Brain microvascular endothelial cell (primary cell): Measurements from ENCODE around the gene PDE3A.

Experiments used
- DNase-seq: peaks from one replicate; pipeline ENCODE4 v3.0.0-alpha.2; 2020
- H3K27ac ChIP-seq: fragments of 250-450 bp; sonication (Bioruptor Pico); 2 replicates; pipeline ENCODE4 v1.5.1; 2020; ENCODE audit warnings: mild to moderate bottlenecking, moderate library complexity
- H3K27me3 ChIP-seq: fragments of 250-450 bp; sonication (Bioruptor Pico); replicated peaks from 2 replicates; pipeline ENCODE4 v1.5.1; 2020; ENCODE audit warnings: mild to moderate bottlenecking
- H3K36me3 ChIP-seq: fragments of 250-450 bp; sonication (Bioruptor Pico); replicated peaks from 2 replicates; pipeline ENCODE4 v1.5.1; 2020; ENCODE audit warnings: mild to moderate bottlenecking
- H3K4me3 ChIP-seq: 2 replicates; pipeline ENCODE4 v1.5.1; 2011; ENCODE audit warnings: low read depth, mild to moderate bottlenecking, control low read depth, low read length, moderate library complexity
- in situ Hi-C: cut with HindIII; loops from 2 replicates; pipeline ENCODE4 v1.10.0; 2017; ENCODE audit warnings: low sequenced_read_pairs, low pct_ligation_motif_present
- TF ChIP-seq, protein P1 (sequence below): IDR thresholded peaks from 2 replicates; pipeline ENCODE4 v1.5.1; 2011; ENCODE audit warnings: low read depth, mild to moderate bottlenecking, moderate library complexity, low read length, control low read depth, inconsistent platforms; ENCODE audit errors: missing control alignments

The PDE3A gene

DNA sequence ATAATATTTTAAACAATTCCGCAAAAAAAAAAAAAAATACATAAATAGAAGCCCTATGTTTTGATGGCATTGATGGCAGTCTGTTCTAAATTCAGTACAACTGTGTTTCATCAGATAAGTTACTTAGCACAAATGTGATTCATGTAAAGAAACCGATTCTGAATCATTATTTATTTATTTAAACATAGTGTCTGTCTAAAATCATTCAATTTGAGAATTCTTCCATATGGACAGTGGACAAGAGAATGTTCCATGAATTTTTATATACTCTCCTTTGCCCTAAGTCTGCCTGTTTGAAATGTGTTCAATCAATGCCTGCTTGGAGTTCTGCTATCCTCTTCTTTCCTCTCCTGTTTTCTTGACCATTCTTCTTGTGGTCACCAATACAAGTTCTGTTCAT, 126.5 kb downstream of the PDE3A start:
- no peaks in the 10 kb centered on the region for H3K36me3 ChIP-seq
- no peak for DNase-seq
- H3K27me3 ChIP-seq: no peaks in the 10 kb centered on the region
- in situ Hi-C loops: no loop called here
- TF ChIP-seq, protein P1, sequence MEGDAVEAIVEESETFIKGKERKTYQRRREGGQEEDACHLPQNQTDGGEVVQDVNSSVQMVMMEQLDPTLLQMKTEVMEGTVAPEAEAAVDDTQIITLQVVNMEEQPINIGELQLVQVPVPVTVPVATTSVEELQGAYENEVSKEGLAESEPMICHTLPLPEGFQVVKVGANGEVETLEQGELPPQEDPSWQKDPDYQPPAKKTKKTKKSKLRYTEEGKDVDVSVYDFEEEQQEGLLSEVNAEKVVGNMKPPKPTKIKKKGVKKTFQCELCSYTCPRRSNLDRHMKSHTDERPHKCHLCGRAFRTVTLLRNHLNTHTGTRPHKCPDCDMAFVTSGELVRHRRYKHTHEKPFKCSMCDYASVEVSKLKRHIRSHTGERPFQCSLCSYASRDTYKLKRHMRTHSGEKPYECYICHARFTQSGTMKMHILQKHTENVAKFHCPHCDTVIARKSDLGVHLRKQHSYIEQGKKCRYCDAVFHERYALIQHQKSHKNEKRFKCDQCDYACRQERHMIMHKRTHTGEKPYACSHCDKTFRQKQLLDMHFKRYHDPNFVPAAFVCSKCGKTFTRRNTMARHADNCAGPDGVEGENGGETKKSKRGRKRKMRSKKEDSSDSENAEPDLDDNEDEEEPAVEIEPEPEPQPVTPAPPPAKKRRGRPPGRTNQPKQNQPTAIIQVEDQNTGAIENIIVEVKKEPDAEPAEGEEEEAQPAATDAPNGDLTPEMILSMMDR: no peak
- H3K27ac ChIP-seq: peak overlapping the region; percentile 79
- H3K4me3 ChIP-seq: no peak overlapping the region

DNA sequence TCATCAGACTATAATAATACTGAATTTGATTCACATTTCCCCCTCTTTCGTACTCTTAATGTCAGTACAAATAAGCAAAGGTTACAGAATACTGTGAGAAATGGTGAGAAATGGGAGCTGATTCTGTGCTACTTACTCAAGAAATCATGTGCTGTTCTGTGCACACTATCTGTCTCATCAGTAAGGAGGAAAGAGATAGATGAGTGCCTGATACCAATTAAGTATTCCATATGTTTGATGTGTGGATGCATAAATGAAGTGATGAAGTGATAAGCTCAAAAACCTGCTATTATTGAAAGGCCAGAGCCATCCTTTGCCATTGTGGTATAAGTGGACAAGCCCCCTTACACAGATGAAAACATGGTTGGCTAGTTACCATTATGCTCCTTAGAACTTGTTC, 127.7 kb downstream of the PDE3A start:
- DNase-seq: no peak
- no peaks in the 10 kb centered on the region for H3K27me3 ChIP-seq
- in situ Hi-C loops: no loop called here
- TF ChIP-seq, protein P1: no peak
- no peak overlapping the region for H3K4me3 ChIP-seq
- H3K27ac ChIP-seq: no peak overlapping the region
- H3K36me3 ChIP-seq: no peaks in the 10 kb centered on the region

DNA sequence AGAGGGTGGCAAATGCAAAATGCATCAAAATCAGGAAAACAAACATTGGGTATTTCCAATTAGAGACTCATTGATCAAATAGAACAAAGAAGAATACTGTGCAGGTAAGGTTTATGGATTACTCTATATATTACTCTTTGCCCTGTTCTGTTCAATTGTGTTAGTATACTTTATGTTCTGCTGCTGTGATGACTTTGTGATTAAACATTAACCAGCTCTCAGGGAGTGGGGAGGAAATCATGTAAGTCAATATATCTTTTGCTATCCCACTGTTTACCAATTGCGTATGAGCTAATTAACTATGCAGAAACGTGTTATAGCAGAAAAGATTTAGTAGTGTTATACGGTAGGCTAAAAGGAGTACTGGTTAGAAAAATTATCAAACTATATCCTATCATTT, 129.4 kb downstream of the PDE3A start:
- in situ Hi-C loops: no loop called here
- H3K36me3 ChIP-seq: no peaks in the 10 kb centered on the region
- H3K27me3 ChIP-seq: no peaks in the 10 kb centered on the region
- H3K4me3 ChIP-seq: no peak overlapping the region
- TF ChIP-seq, protein P1: no peak
- no peak overlapping the region for H3K27ac ChIP-seq
- no peak for DNase-seq

DNA sequence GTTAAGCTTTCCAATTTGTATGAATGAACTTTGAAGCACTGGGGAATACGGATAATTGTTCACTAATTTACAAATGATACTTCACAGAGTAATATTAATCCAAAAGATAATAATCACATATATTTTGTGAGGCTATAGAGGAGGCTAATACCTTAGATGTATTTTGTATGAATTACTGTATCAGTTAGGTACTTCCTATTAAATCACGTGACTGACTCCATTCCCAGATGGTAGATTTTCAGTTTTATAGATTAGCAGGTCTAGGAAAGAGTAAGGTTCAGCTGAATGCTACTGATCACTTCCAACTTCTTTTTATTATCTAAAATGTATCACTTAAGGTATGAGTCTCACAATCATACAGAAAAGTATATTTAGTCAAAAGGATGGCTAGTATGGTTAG, 133.6 kb downstream of the PDE3A start:
- Histone ChIP-seq H3K27me3 (no peaks in the 10 kb centered on the region), H3K4me3 (no peak overlapping the region), H3K36me3 (no peaks in the 10 kb centered on the region), H3K27ac (no peak overlapping the region)
- no peak for DNase-seq
- in situ Hi-C loops: no loop called here
- TF ChIP-seq, protein P1: no peak

DNA sequence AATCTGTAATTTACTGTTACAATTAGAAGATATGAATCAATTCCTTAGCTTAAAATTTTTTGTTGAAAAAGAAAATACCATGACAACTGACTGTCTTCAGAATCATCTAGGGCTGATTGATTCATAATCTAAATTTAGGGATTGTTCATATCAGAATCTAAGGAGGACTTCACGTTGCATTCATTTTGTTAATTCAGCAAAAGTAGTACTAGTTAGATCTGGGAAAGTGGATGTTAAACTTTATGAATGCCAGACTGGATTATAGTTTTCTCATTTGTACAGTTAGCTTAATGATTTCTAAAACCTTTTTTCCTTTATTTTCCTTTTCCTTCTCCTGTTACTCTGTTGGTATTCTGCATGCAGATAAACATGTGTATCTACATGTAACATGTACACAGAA, 135.5 kb downstream of the PDE3A start:
- TF ChIP-seq, protein P1: no peak
- no peak overlapping the region for H3K4me3 ChIP-seq
- no peak for DNase-seq
- no peaks in the 10 kb centered on the region for H3K36me3 ChIP-seq
- in situ Hi-C loops: no loop called here
- no peak overlapping the region for H3K27ac ChIP-seq
- H3K27me3 ChIP-seq: no peaks in the 10 kb centered on the region

DNA sequence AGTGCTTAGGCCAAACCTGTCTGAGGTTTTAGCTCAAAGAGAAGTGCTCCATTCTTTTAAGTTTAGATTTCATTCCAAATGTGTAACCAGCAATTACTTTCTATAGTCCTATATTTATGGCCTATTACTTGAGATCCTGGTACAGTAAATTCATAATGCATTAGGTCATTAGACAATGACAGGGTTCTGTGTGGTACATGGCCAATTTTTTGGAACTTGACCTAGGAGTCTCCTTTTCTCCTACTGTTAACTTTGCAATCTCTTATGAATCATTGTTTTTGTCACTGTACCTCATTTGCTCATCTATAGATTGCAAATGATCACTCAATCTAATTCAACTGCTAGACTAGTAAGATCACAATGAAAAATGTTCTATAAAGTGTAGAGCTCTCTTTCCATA, 136.7 kb downstream of the PDE3A start:
- Histone ChIP-seq H3K36me3 (no peaks in the 10 kb centered on the region), H3K27ac (no peak overlapping the region), H3K27me3 (no peaks in the 10 kb centered on the region), H3K4me3 (no peak overlapping the region)
- TF ChIP-seq, protein P1: no peak
- in situ Hi-C loops: no loop called here
- no peak for DNase-seq
